ENCODE results near the gene OR5AN1. TPM values are rescaled to one million over a fixed set of nuclear protein-coding genes. Genes with fewer than 3 reads are reported as not detected.

The OR5AN1 gene
- total RNA-seq, 1 experiment from 2014 or later = not detected

- ChIA-PET CTCF (no interaction called here), POLR2A (no interaction called here)
- DNase-seq (ENCODE audit: low read depth, low spot score) (no peak), ATAC-seq (no peak)
- H3K27me3 ChIP-seq (ENCODE audit: control insufficient read depth, insufficient read depth, low read length) = no peaks in the 10 kb centered on the region
- no peaks in the 10 kb centered on the region for H3K4me1 ChIP-seq (ENCODE audit: control insufficient read depth, insufficient read depth, low read length)
- no peak overlapping the region for H3K27ac ChIP-seq (ENCODE audit: low read length)
- no peak overlapping the region for H3K4me3 ChIP-seq (ENCODE audit: low read depth in 2 of 2, low read length in 2 of 2)
- in situ Hi-C loops (cut with HindIII; ENCODE audit: low pct_unique_long_range_greater_than_20kb, low sequenced_read_pairs) (no loop called here), intact Hi-C loops (cut with micrococcal nuclease; ENCODE audit: unreplicated experiment) (no loop called here)
- H3K9me3 ChIP-seq (ENCODE audit: control insufficient read depth, insufficient read depth, low read depth, low read length) = no peaks in the 10 kb centered on the region
- no peaks in the 10 kb centered on the region for H3K36me3 ChIP-seq (ENCODE audit: control insufficient read depth, insufficient read depth, low read length)
- TF ChIP-seq TCF7L2 (IDR thresholded peaks at IDR 0.05; ENCODE audit: low read depth, low read length) (no peak), CTCF (IDR thresholded peaks at IDR 0.05) (no peak), SIN3A (IDR thresholded peaks at IDR 0.05; ENCODE audit: borderline replicate concordance, insufficient read depth, low read depth, low read length) (no peak), POLR2AphosphoS5 (IDR thresholded peaks at IDR 0.05; ENCODE audit: low read depth, low read length) (no peak)
- TF ChIP-seq, protein P1, sequence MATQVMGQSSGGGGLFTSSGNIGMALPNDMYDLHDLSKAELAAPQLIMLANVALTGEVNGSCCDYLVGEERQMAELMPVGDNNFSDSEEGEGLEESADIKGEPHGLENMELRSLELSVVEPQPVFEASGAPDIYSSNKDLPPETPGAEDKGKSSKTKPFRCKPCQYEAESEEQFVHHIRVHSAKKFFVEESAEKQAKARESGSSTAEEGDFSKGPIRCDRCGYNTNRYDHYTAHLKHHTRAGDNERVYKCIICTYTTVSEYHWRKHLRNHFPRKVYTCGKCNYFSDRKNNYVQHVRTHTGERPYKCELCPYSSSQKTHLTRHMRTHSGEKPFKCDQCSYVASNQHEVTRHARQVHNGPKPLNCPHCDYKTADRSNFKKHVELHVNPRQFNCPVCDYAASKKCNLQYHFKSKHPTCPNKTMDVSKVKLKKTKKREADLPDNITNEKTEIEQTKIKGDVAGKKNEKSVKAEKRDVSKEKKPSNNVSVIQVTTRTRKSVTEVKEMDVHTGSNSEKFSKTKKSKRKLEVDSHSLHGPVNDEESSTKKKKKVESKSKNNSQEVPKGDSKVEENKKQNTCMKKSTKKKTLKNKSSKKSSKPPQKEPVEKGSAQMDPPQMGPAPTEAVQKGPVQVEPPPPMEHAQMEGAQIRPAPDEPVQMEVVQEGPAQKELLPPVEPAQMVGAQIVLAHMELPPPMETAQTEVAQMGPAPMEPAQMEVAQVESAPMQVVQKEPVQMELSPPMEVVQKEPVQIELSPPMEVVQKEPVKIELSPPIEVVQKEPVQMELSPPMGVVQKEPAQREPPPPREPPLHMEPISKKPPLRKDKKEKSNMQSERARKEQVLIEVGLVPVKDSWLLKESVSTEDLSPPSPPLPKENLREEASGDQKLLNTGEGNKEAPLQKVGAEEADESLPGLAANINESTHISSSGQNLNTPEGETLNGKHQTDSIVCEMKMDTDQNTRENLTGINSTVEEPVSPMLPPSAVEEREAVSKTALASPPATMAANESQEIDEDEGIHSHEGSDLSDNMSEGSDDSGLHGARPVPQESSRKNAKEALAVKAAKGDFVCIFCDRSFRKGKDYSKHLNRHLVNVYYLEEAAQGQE (IDR thresholded peaks at IDR 0.05; ENCODE audit: insufficient read depth in 1 of 2, low read depth in 2 of 2, low read length in 1 of 2) = no peak
- no TSS peak for BruUV-seq (replicated peaks)
These were observed 3.5 kb upstream of the OR5AN1 start for GRCh38 chr11:59355226-59355625.

- H3K4me1 ChIP-seq (ENCODE audit: control insufficient read depth, insufficient read depth, low read length) = no peaks in the 10 kb centered on the region
- TF ChIP-seq CTCF (IDR thresholded peaks at IDR 0.05) (no peak), SIN3A (IDR thresholded peaks at IDR 0.05; ENCODE audit: borderline replicate concordance, insufficient read depth, low read depth, low read length) (no peak), TCF7L2 (IDR thresholded peaks at IDR 0.05; ENCODE audit: low read depth, low read length) (no peak), POLR2AphosphoS5 (IDR thresholded peaks at IDR 0.05; ENCODE audit: low read depth, low read length) (no peak)
- TF ChIP-seq, protein P1 (IDR thresholded peaks at IDR 0.05; ENCODE audit: insufficient read depth in 1 of 2, low read depth in 2 of 2, low read length in 1 of 2) = no peak
- H3K36me3 ChIP-seq (ENCODE audit: control insufficient read depth, insufficient read depth, low read length) = no peaks in the 10 kb centered on the region
- ChIA-PET POLR2A (no interaction called here), CTCF (no interaction called here)
- no TSS peak for BruUV-seq (replicated peaks)
- in situ Hi-C loops (cut with HindIII; ENCODE audit: low pct_unique_long_range_greater_than_20kb, low sequenced_read_pairs) (no loop called here), intact Hi-C loops (cut with micrococcal nuclease; ENCODE audit: unreplicated experiment) (no loop called here)
- DNase-seq (ENCODE audit: low read depth, low spot score) = no peak
- H3K27ac ChIP-seq (ENCODE audit: low read length) = no peak overlapping the region
- no peaks in the 10 kb centered on the region for H3K27me3 ChIP-seq (ENCODE audit: control insufficient read depth, insufficient read depth, low read length)
- H3K9me3 ChIP-seq (ENCODE audit: control insufficient read depth, insufficient read depth, low read depth, low read length) = no peaks in the 10 kb centered on the region
- ATAC-seq = no peak
- H3K4me3 ChIP-seq (ENCODE audit: low read depth in 2 of 2, low read length in 2 of 2) = no peak overlapping the region
These were observed 2.1 kb upstream of the OR5AN1 start for GRCh38 chr11:59356561-59356960.

Measured in Panc1 (cell line).